DMS114 treated with DMSO at 0.1 percent for 48 hours (cell line): ENCODE data around the gene STAT5A.
"Not testable (repeated sequence)": the region's sequence is repeated elsewhere in the genome, so short reads cannot be mapped to it uniquely, and the experiment has no call there.

ENCODE experiments used
- DNase-seq: peaks from one replicate; lab custom pipeline; 2025; ENCODE audit not compliant: unreplicated experiment; lab: John Stamatoyannopoulos, UW

The STAT5A gene

DNA sequence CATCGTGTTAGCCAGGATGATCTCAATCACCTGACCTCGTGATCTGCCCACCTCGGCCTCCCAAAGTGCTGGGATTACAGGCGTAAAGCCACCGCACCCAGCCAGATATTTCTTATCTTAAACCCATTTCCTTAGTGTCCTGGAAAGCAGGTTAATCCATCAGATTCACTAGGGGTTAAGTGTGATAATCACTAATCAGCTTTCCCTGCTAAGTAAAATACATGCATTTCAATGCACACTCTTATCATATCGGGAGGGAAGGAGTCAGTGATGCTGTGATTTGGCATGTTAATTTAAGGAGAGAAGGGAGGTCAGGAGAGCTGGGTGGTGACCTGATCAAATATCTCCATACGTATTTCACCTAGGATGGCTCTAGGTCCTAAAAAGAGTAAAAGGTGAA is 70.8 kb downstream of the STAT5A start:
- no peak for DNase-seq

DNA sequence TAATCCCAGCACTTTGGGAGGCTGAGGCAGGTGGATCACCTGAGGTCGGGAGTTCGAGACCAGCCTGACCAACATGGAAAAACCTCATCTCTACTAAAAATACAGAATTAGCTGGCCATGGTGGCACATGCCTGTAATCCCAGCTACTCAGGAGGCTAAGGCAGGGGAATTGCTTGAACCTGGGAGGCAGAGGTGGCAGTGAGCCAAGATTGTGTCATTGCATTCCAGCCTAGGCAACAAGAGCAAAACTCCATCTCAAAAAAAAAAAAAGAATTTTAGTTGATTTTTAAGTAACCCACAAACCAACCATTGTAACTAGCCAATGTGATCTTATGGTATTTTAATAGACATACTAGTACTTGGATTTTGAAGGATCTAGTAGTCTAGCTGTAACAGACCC is 72.1 kb downstream of the STAT5A start:
- not testable (repeated sequence) for DNase-seq
